Activated T-cell treated with anti-CD3 and anti-CD28 coated beads, Interleukin-2, amount 50 U/mL, for 4 hours (primary cell): Measurements from ENCODE around the gene PACRG. TPM values are rescaled to one million over a fixed set of nuclear protein-coding genes. Genes with fewer than 3 reads are reported as not detected.

Source experiments
- ATAC-seq, 2 donors: fragments of 200-7000 bp; cut with Tn5 transposase; one replicate each; pipeline ENCODE4 v1.10.0; 2021
- DNase-seq: peaks from one replicate; pipeline ENCODE4 v3.0.0-alpha.2; 2020
- H3K27me3 Mint-ChIP-seq: one replicate; pipeline ENCODE4 v1.8.0; 2021; ENCODE audit warnings: low read depth, mixed read lengths
- H3K36me3 Mint-ChIP-seq: one replicate; pipeline ENCODE4 v1.8.0; 2022; ENCODE audit warnings: mixed read lengths; ENCODE audit not compliant: insufficient read depth
- H3K4me1 Mint-ChIP-seq: one replicate; pipeline ENCODE4 v1.8.0; 2021; ENCODE audit warnings: low read depth, mixed read lengths
- H3K4me3 Mint-ChIP-seq: one replicate; pipeline ENCODE4 v1.8.0; 2021; ENCODE audit warnings: mild to moderate bottlenecking, moderate library complexity, mixed read lengths
- H3K9me3 Mint-ChIP-seq: one replicate; pipeline ENCODE4 v1.8.0; 2021; ENCODE audit warnings: mixed read lengths
- total RNA-seq, 3 donors: library from RNA; stranded (reverse); gene quantifications; one replicate each; pipeline ENCODE4 v1.2.1, GENCODE V29; 2021

The PACRG gene
- total RNA-seq, 3 donors from 2014 or later, result not detected

- no peaks in the 10 kb centered on the region for H3K27me3 Mint-ChIP-seq
- ATAC-seq, result no peak
- no peaks in the 10 kb centered on the region for H3K36me3 Mint-ChIP-seq
- H3K4me3 Mint-ChIP-seq, result no peak overlapping the region
- no peak for DNase-seq
- no peaks in the 10 kb centered on the region for H3K9me3 Mint-ChIP-seq
- H3K4me1 Mint-ChIP-seq, result no peaks in the 10 kb centered on the region
These were observed 160.4 kb downstream of the PACRG start for GRCh38 chr6:162887981-162888689.

- H3K27me3 Mint-ChIP-seq, result no peaks in the 10 kb centered on the region
- H3K4me1 Mint-ChIP-seq, result no peaks in the 10 kb centered on the region
- no peaks in the 10 kb centered on the region for H3K36me3 Mint-ChIP-seq
- H3K4me3 Mint-ChIP-seq, result no peak overlapping the region
- DNase-seq, result no peak
- no peak for ATAC-seq
- no peaks in the 10 kb centered on the region for H3K9me3 Mint-ChIP-seq
These were observed 161.5 kb downstream of the PACRG start for GRCh38 chr6:162889303-162889702.

GRCh38 chr6:162898011-162898410, 170.2 kb downstream of the PACRG start:
- DNase-seq (no peak), ATAC-seq (no peak)
- Mint-ChIP-seq H3K4me3 (no peak overlapping the region), H3K9me3 (no peaks in the 10 kb centered on the region), H3K27me3 (no peaks in the 10 kb centered on the region), H3K4me1 (no peaks in the 10 kb centered on the region), H3K36me3 (no peaks in the 10 kb centered on the region)

- Mint-ChIP-seq H3K27me3 (no peaks in the 10 kb centered on the region), H3K4me1 (no peaks in the 10 kb centered on the region), H3K9me3 (no peaks in the 10 kb centered on the region), H3K4me3 (no peak overlapping the region), H3K36me3 (no peaks in the 10 kb centered on the region)
- DNase-seq (no peak), ATAC-seq (no peak)
These were observed 171.4 kb downstream of the PACRG start for GRCh38 chr6:162899148-162899547.

- Mint-ChIP-seq H3K36me3 (no peaks in the 10 kb centered on the region), H3K4me3 (no peak overlapping the region), H3K4me1 (no peaks in the 10 kb centered on the region), H3K9me3 (no peaks in the 10 kb centered on the region), H3K27me3 (peaks cover 3% of the 10 kb centered on the region)
- ATAC-seq, result no peak
- no peak for DNase-seq
These were observed 172.7 kb downstream of the PACRG start for GRCh38 chr6:162900503-162900902.

GRCh38 chr6:162904069-162904663, 176.4 kb downstream of the PACRG start:
- ATAC-seq, result no peak

GRCh38 chr6:162906479-162906878, 178.7 kb downstream of the PACRG start:
- Mint-ChIP-seq H3K27me3 (peaks cover 3% of the 10 kb centered on the region), H3K36me3 (no peaks in the 10 kb centered on the region), H3K4me1 (no peaks in the 10 kb centered on the region), H3K4me3 (no peak overlapping the region), H3K9me3 (no peaks in the 10 kb centered on the region)
- ATAC-seq (no peak), DNase-seq (no peak)

More at GRCh38 chr6:162904069-162904663, 176.4 kb downstream of the PACRG start:
- Mint-ChIP-seq H3K9me3 (no peaks in the 10 kb centered on the region), H3K27me3 (peaks cover 3% of the 10 kb centered on the region), H3K4me1 (no peaks in the 10 kb centered on the region), H3K36me3 (no peaks in the 10 kb centered on the region), H3K4me3 (no peak overlapping the region)
- no peak for DNase-seq

- Mint-ChIP-seq H3K4me3 (no peak overlapping the region), H3K27me3 (peaks cover 3% of the 10 kb centered on the region), H3K36me3 (no peaks in the 10 kb centered on the region), H3K9me3 (no peaks in the 10 kb centered on the region), H3K4me1 (no peaks in the 10 kb centered on the region)
- DNase-seq (no peak), ATAC-seq (no peak)
These were observed 180.2 kb downstream of the PACRG start for GRCh38 chr6:162907876-162908481.

GRCh38 chr6:162913206-162913605, 185.4 kb downstream of the PACRG start:
- ATAC-seq, result no peak
- Mint-ChIP-seq H3K36me3 (no peaks in the 10 kb centered on the region), H3K4me3 (no peak overlapping the region)

GRCh38 chr6:162917506-162917905, 189.7 kb downstream of the PACRG start:
- H3K36me3 Mint-ChIP-seq, result no peaks in the 10 kb centered on the region
- H3K4me1 Mint-ChIP-seq, result no peaks in the 10 kb centered on the region
- H3K4me3 Mint-ChIP-seq, result no peak overlapping the region
- H3K9me3 Mint-ChIP-seq, result peaks cover under 1% of the 10 kb centered on the region
- no peaks in the 10 kb centered on the region for H3K27me3 Mint-ChIP-seq
- no peak for DNase-seq
- ATAC-seq, result no peak

More at GRCh38 chr6:162913206-162913605, 185.4 kb downstream of the PACRG start:
- Mint-ChIP-seq H3K27me3 (no peaks in the 10 kb centered on the region), H3K9me3 (no peaks in the 10 kb centered on the region), H3K4me1 (no peaks in the 10 kb centered on the region)
- DNase-seq, result no peak

- Mint-ChIP-seq H3K27me3 (no peaks in the 10 kb centered on the region), H3K4me1 (no peaks in the 10 kb centered on the region), H3K36me3 (no peaks in the 10 kb centered on the region), H3K4me3 (no peak overlapping the region), H3K9me3 (peaks cover 28% of the 10 kb centered on the region)
- no peak for ATAC-seq
- no peak for DNase-seq
These were observed 193.3 kb downstream of the PACRG start for GRCh38 chr6:162921062-162921461.

GRCh38 chr6:162921510-162922040, 193.8 kb downstream of the PACRG start:
- Mint-ChIP-seq H3K27me3 (no peaks in the 10 kb centered on the region), H3K4me1 (no peaks in the 10 kb centered on the region), H3K36me3 (no peaks in the 10 kb centered on the region), H3K9me3 (peaks cover 28% of the 10 kb centered on the region), H3K4me3 (no peak overlapping the region)
- ATAC-seq, result no peak
- no peak for DNase-seq

- ATAC-seq (no peak), DNase-seq (no peak)
- H3K27me3 Mint-ChIP-seq, result no peaks in the 10 kb centered on the region
- H3K9me3 Mint-ChIP-seq, result peaks cover 34% of the 10 kb centered on the region
- no peaks in the 10 kb centered on the region for H3K36me3 Mint-ChIP-seq
- no peaks in the 10 kb centered on the region for H3K4me1 Mint-ChIP-seq
- H3K4me3 Mint-ChIP-seq, result no peak overlapping the region
These were observed 194.9 kb downstream of the PACRG start for GRCh38 chr6:162922563-162923166.

- no peak overlapping the region for H3K4me3 Mint-ChIP-seq
- H3K36me3 Mint-ChIP-seq, result no peaks in the 10 kb centered on the region
- DNase-seq, result no peak
- H3K27me3 Mint-ChIP-seq, result no peaks in the 10 kb centered on the region
- peaks cover 34% of the 10 kb centered on the region for H3K9me3 Mint-ChIP-seq
- no peaks in the 10 kb centered on the region for H3K4me1 Mint-ChIP-seq
- ATAC-seq, result no peak
These were observed 207.1 kb downstream of the PACRG start for GRCh38 chr6:162934844-162935243.
